LNCaP clone FGC (cell line): ENCODE data around the gene TTC8.

Experiments
- DNase-seq: peaks from one replicate; pipeline ENCODE4 v3.0.0-alpha.2; 2011; ENCODE audit warnings: low read depth
- H3K4me3 ChIP-seq: 2 replicates; pipeline ENCODE4 v1.5.1; 2011; ENCODE audit warnings: mild to moderate bottlenecking, low read depth, low read length, control low read depth
- CTCF ChIP-seq: IDR thresholded peaks from 2 replicates; pipeline ENCODE4 v1.5.1; 2012; ENCODE audit warnings: mild to moderate bottlenecking; ENCODE audit not compliant: control insufficient read depth, insufficient read depth; ENCODE audit errors: extremely low read depth

TTC8 gene

GRCh38 chr14:88901991-88902390 is 77.5 kb downstream of the TTC8 start:
- no peak for DNase-seq
- no peak overlapping the region for H3K4me3 ChIP-seq
- no peak for TF ChIP-seq CTCF

GRCh38 chr14:88902850-88903249 is 78.4 kb downstream of the TTC8 start:
- no peak overlapping the region for H3K4me3 ChIP-seq
- no peak for DNase-seq
- TF ChIP-seq CTCF = no peak

- DNase-seq = no peak
- no peak for TF ChIP-seq CTCF
Measured at GRCh38 chr14:88904206-88904647, 79.8 kb downstream of the TTC8 start.

GRCh38 chr14:88904864-88905263 is 80.4 kb downstream of the TTC8 start:
- TF ChIP-seq CTCF = no peak
- H3K4me3 ChIP-seq = no peak overlapping the region
- DNase-seq = no peak

More at GRCh38 chr14:88904206-88904647, 79.8 kb downstream of the TTC8 start:
- H3K4me3 ChIP-seq = no peak overlapping the region

- DNase-seq = no peak
- H3K4me3 ChIP-seq = no peak overlapping the region
- no peak for TF ChIP-seq CTCF
Measured at GRCh38 chr14:88908216-88908615, 83.8 kb downstream of the TTC8 start.

GRCh38 chr14:88910386-88910785 is 85.9 kb downstream of the TTC8 start:
- H3K4me3 ChIP-seq = no peak overlapping the region
- no peak for DNase-seq
- no peak for TF ChIP-seq CTCF

- no peak for DNase-seq
- no peak for TF ChIP-seq CTCF
- no peak overlapping the region for H3K4me3 ChIP-seq
Measured at GRCh38 chr14:88911809-88912208, 87.4 kb downstream of the TTC8 start.
